AG10803 (cell line): ENCODE measurements around the gene GRID1.

Source experiments
- DNase-seq: peaks from one replicate; pipeline ENCODE4 v3.0.0; 2010; ENCODE audit warnings: low read depth
- H3K4me3 ChIP-seq: 2 replicates; pipeline ENCODE4 v1.5.1; 2011; ENCODE audit warnings: mild to moderate bottlenecking, low read length, control low read depth
- CTCF ChIP-seq: conservative IDR thresholded peaks from 2 replicates; pipeline ENCODE4 v1.5.1; 2011; ENCODE audit warnings: mild to moderate bottlenecking, low read length, control low read depth, inconsistent platforms

The GRID1 gene

GRCh38 chr10:86399879-86400704, 33.5 kb upstream of the GRID1 start:
- DNase-seq: peak; percentile 94
- peak; percentile 76 for TF ChIP-seq CTCF

GRCh38 chr10:86399514-86399878, 32.9 kb upstream of the GRID1 start:
- DNase-seq: no peak
- H3K4me3 ChIP-seq: peak overlapping the region; percentile 71

More at GRCh38 chr10:86399879-86400704, 33.5 kb upstream of the GRID1 start:
- H3K4me3 ChIP-seq: peak overlapping the region; percentile 71

GRCh38 chr10:86397120-86397519, 30.5 kb upstream of the GRID1 start:
- TF ChIP-seq CTCF: no peak
- no peak overlapping the region for H3K4me3 ChIP-seq
- DNase-seq: no peak

More at GRCh38 chr10:86399514-86399878, 32.9 kb upstream of the GRID1 start:
- no peak for TF ChIP-seq CTCF

- no peak overlapping the region for H3K4me3 ChIP-seq
- no peak for TF ChIP-seq CTCF
- DNase-seq: no peak
These were observed 27.4 kb upstream of the GRID1 start for GRCh38 chr10:86393862-86394455.

GRCh38 chr10:86393362-86393761, 26.8 kb upstream of the GRID1 start:
- TF ChIP-seq CTCF: no peak
- DNase-seq: no peak
- no peak overlapping the region for H3K4me3 ChIP-seq

- no peak for TF ChIP-seq CTCF
- DNase-seq: no peak
- no peak overlapping the region for H3K4me3 ChIP-seq
These were observed 26.1 kb upstream of the GRID1 start for GRCh38 chr10:86392723-86393094.
